Measurements from ENCODE around the gene PIK3R5.

DNA sequence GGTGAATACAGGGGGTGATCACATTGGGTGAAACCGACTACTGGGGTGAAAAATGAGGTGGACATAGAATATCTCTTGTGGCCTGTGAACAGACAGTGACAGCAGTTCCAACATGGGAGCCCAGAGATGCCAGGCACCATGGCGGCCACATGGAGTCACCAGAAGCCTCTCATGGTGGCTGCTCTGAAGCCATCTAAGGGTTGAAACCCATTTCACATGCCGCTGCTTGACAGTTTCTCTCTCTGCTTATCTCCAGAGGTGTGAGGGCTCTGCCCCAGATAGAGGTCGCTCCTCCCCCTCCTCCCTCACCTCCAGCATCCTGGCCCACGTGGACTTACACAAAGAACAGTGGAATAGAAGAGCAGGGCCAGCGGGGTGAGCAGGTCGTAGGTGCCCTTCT, 60.2 kb downstream of the PIK3R5 start:
- TF ChIP-seq, protein P1, sequence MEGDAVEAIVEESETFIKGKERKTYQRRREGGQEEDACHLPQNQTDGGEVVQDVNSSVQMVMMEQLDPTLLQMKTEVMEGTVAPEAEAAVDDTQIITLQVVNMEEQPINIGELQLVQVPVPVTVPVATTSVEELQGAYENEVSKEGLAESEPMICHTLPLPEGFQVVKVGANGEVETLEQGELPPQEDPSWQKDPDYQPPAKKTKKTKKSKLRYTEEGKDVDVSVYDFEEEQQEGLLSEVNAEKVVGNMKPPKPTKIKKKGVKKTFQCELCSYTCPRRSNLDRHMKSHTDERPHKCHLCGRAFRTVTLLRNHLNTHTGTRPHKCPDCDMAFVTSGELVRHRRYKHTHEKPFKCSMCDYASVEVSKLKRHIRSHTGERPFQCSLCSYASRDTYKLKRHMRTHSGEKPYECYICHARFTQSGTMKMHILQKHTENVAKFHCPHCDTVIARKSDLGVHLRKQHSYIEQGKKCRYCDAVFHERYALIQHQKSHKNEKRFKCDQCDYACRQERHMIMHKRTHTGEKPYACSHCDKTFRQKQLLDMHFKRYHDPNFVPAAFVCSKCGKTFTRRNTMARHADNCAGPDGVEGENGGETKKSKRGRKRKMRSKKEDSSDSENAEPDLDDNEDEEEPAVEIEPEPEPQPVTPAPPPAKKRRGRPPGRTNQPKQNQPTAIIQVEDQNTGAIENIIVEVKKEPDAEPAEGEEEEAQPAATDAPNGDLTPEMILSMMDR (IDR thresholded peaks at IDR 0.05 in 4 of 5, conservative IDR thresholded peaks at IDR 0.05 in 1 of 5), result no peak
- TF ChIP-seq POLR2A (IDR thresholded peaks at IDR 0.05), result no peak
